HCT116 (cell line): Measurements from ENCODE around the gene LAD1. TPM values are rescaled to one million over a fixed set of nuclear protein-coding genes. Genes with fewer than 3 reads are reported as not detected.

Experiments
- ATAC-seq: fragments of 200-7000 bp; cut with Tn5 transposase; 2 replicates; pipeline ENCODE4 v1.9.1; 2020; ENCODE audit warnings: mild to moderate bottlenecking, moderate library complexity
- BruUV-seq: library from RNA; stranded (reverse); fragments of 400-500 nt; replicated peaks from 2 replicates; lab custom pipeline; 2021; lab: Mats Ljungman, UMichigan
- CTCF ChIA-PET: fragments of 300-600 bp; sonication (Branson Sonifier 250); formaldehyde crosslinking; loops from one replicate; lab custom pipeline; 2021; ENCODE audit warnings: antibody characterized with exemption; lab: Charles Lee
- POLR2A ChIA-PET: fragments of 300-600, 350-600 bp; sonication (Branson Sonifier 250); formaldehyde crosslinking; loops from one replicate; lab custom pipeline; 2021; ENCODE audit warnings: antibody characterized with exemption; lab: Charles Lee
- RAD21 ChIA-PET, 2 experiments: fragments of 300-600 bp; sonication (Branson Sonifier 250); formaldehyde crosslinking; loops; one replicate each; lab custom pipeline; 2023; ENCODE audit warnings: low total read pairs in 2 of 2; ENCODE audit not compliant: uncharacterized antibody in 2 of 2, unreplicated experiment in 2 of 2, low non-redundant PET in 1 of 2; lab: Charles Lee
- DNase-seq: peaks from one replicate; pipeline ENCODE4 v3.0.0-alpha.2; 2010; ENCODE audit warnings: low read depth, low spot score
- H2AFZ ChIP-seq: fragments of 200-600 bp; shearing (Covaris generic), sonication (generic); 2 replicates; pipeline ENCODE4 v1.6.1; 2017; ENCODE audit warnings: low read depth, mixed run types, mixed read lengths, antibody characterized with exemption, low read length; ENCODE audit not compliant: poor library complexity, severe bottlenecking
- H3K27ac ChIP-seq: 2 replicates; pipeline ENCODE4 v1.5.1; 2012; ENCODE audit warnings: low read depth, low read length
- H3K27me3 ChIP-seq: fragments of 200-600 bp; sonication (generic); 2 replicates; pipeline ENCODE4 v1.6.1; 2016; ENCODE audit warnings: mixed run types, low read length, mixed read lengths; ENCODE audit not compliant: insufficient read depth
- H3K36me3 ChIP-seq, 2 experiments: fragments of 200-500 bp in 1 of 2; fragments of 200-600 bp in 1 of 2; sonication (Bioruptor generic) in 1 of 2; sonication (generic) in 1 of 2; 2 replicates each; pipeline versions ENCODE4 v1.5.1 to v1.6.1; 2014 to 2016; ENCODE audit warnings: low read length in 2 of 2, inconsistent platforms in 1 of 2, mixed read lengths in 1 of 2, mixed run types in 1 of 2; ENCODE audit not compliant: insufficient read depth in 2 of 2, control insufficient read depth in 1 of 2
- H3K4me1 ChIP-seq, 2 experiments: fragments of 200-600 bp in 1 of 2; sonication (generic) in 1 of 2; 2 replicates each; pipeline versions ENCODE4 v1.5.1 to v1.6.1; 2012 to 2017; ENCODE audit warnings: low read length in 2 of 2, inconsistent platforms in 1 of 2, mild to moderate bottlenecking in 1 of 2, mixed read lengths in 1 of 2, mixed run types in 1 of 2, moderate library complexity in 1 of 2; ENCODE audit not compliant: insufficient read depth in 2 of 2, control insufficient read depth in 1 of 2
- H3K4me2 ChIP-seq: fragments of 200-600 bp; sonication (generic); 2 replicates; pipeline ENCODE4 v1.6.1; 2017; ENCODE audit warnings: mixed run types, low read length, mixed read lengths
- H3K4me3 ChIP-seq, 2 experiments: fragments of 200-600 bp in 1 of 2; sonication (generic) in 1 of 2; replicated peaks in 1 of 2; 2 replicates each; pipeline ENCODE4 v1.5.1; 2011 to 2016; ENCODE audit warnings: low read length in 2 of 2, control low read depth in 1 of 2, low read depth in 1 of 2, mild to moderate bottlenecking in 1 of 2, mixed read lengths in 1 of 2, mixed run types in 1 of 2
- H3K79me2 ChIP-seq: fragments of 200-600 bp; sonication (generic); 2 replicates; pipeline ENCODE4 v1.6.1; 2017; ENCODE audit warnings: mild to moderate bottlenecking, mixed run types, low read length, moderate library complexity, mixed read lengths; ENCODE audit not compliant: insufficient read depth
- H3K9ac ChIP-seq: fragments of 200-600 bp; sonication (generic); 2 replicates; pipeline ENCODE4 v1.6.1; 2016; ENCODE audit warnings: low read length, mixed read lengths
- H3K9me2 ChIP-seq: fragments of 200-600 bp; sonication (generic), shearing (Covaris generic); 2 replicates; pipeline ENCODE4 v1.6.1; 2017; ENCODE audit warnings: mixed run types, mild to moderate bottlenecking, moderate library complexity; ENCODE audit not compliant: insufficient read depth
- H3K9me3 ChIP-seq, 2 experiments: fragments of 200-500 bp in 1 of 2; fragments of 200-600 bp in 1 of 2; sonication (Bioruptor generic) in 1 of 2; sonication (generic) in 1 of 2; 2 replicates each; pipeline ENCODE4 v1.6.1; 2014 to 2017; ENCODE audit warnings: low read length in 2 of 2, mixed read lengths in 2 of 2, inconsistent platforms in 1 of 2, low read depth in 1 of 2, mild to moderate bottlenecking in 1 of 2, mixed run types in 1 of 2, moderate library complexity in 1 of 2; ENCODE audit not compliant: control insufficient read depth in 1 of 2, insufficient read depth in 1 of 2
- H4K20me1 ChIP-seq: fragments of 200-600 bp; sonication (generic), shearing (Covaris generic); 2 replicates; pipeline ENCODE4 v1.6.1; 2017; ENCODE audit warnings: mixed run types, mild to moderate bottlenecking, moderate library complexity; ENCODE audit not compliant: insufficient read depth
- EGR1 ChIP-seq: IDR thresholded peaks from 2 replicates; pipeline ENCODE4 v1.6.1; 2012; ENCODE audit warnings: low read depth
- EZH2phosphoT487 ChIP-seq: fragments of 200-600 bp; IDR thresholded peaks from 2 replicates; pipeline ENCODE4 v1.6.1; 2018; ENCODE audit warnings: antibody characterized with exemption, borderline replicate concordance
- JUND ChIP-seq: IDR thresholded peaks from 2 replicates; pipeline ENCODE4 v1.6.1; 2012
- POLR2AphosphoS5 ChIP-seq: IDR thresholded peaks from 2 replicates; pipeline ENCODE4 v1.6.1; 2011; ENCODE audit warnings: mild to moderate bottlenecking, low read depth, low read length, moderate library complexity
- YY1 ChIP-seq: IDR thresholded peaks from 2 replicates; pipeline ENCODE4 v1.6.1; 2011; ENCODE audit warnings: low read length, low read depth, moderate library complexity, mild to moderate bottlenecking; ENCODE audit not compliant: insufficient replicate concordance; ENCODE audit errors: extremely low read depth
- ZFX ChIP-seq: fragments of 450-650 bp; IDR thresholded peaks from 2 replicates; pipeline ENCODE4 v1.6.1; 2017
- intact Hi-C: fragments of 100-400 bp; cut with micrococcal nuclease; formaldehyde crosslinking; loops from 2 replicates; pipeline ENCODE4 v1.10.0; 2022
- total RNA-seq: library from RNA; stranded (reverse); gene quantifications from one replicate; pipeline ENCODE4 v1.2.1, GENCODE V29; 2021; ENCODE audit not compliant: unreplicated experiment
- TF ChIP-seq, protein P1 (sequence below): IDR thresholded peaks from 2 replicates; pipeline ENCODE4 v1.6.1; 2012
- TF ChIP-seq, protein P2 (sequence below), 3 experiments: fragments of 200-600 bp in 1 of 3; sonication (generic) in 1 of 3; IDR thresholded peaks in 2 of 3; conservative IDR thresholded peaks in 1 of 3; 2 replicates each; pipeline ENCODE4 v1.5.1; 2012 to 2017; ENCODE audit warnings: low read depth in 2 of 3, low read length in 2 of 3, antibody characterized with exemption in 1 of 3, borderline replicate concordance in 1 of 3, control low read depth in 1 of 3, mild to moderate bottlenecking in 1 of 3, mixed read lengths in 1 of 3, mixed run types in 1 of 3, moderate library complexity in 1 of 3; ENCODE audit not compliant: insufficient read depth in 1 of 3

Gene LAD1
- total RNA-seq, 1 experiment from 2014 or later = 56.1 TPM

DNA sequence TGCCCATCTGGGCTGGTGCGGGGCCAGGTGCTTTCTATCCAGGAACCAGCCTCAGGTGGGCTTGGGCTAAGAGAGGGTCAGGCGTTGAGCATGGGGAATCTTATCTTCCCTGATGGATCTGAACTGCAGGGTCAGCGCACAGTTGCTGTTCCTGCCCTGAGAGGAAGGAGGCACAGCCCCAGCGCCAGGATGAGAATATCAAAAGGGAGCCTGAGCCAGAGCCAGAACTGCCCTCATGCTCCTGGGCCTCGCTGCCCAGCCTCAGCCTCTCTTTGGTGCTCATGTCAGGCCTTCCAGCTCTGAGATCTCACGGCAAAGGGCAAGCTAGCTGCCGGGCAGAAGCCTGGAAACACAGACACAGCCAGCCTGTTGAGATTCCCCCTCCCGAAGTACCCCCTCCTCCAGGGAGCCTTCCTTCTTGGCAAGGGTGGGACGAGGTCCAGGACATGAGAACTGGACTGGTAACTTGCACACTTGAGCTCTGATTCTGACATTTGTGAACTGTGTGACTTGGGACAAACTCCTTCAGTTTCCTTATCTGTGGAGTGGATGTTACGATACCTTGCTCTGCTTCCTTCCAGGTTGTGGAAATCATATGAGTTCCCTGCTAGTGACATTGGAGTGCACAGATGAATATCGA lies 1.2 kb upstream of the LAD1 start:
- H3K4me3 ChIP-seq = peak overlapping the region; percentile 77 to 98
- H3K27ac ChIP-seq = peak overlapping the region; percentile 83
- intact Hi-C loops = no loop called here
- no peak for TF ChIP-seq EZH2phosphoT487
- TF ChIP-seq POLR2AphosphoS5 = no peak
- TF ChIP-seq YY1 = no peak
- TF ChIP-seq, protein P1, sequence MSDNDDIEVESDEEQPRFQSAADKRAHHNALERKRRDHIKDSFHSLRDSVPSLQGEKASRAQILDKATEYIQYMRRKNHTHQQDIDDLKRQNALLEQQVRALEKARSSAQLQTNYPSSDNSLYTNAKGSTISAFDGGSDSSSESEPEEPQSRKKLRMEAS = no peak
- no peak for TF ChIP-seq EGR1
- TF ChIP-seq, protein P2, sequence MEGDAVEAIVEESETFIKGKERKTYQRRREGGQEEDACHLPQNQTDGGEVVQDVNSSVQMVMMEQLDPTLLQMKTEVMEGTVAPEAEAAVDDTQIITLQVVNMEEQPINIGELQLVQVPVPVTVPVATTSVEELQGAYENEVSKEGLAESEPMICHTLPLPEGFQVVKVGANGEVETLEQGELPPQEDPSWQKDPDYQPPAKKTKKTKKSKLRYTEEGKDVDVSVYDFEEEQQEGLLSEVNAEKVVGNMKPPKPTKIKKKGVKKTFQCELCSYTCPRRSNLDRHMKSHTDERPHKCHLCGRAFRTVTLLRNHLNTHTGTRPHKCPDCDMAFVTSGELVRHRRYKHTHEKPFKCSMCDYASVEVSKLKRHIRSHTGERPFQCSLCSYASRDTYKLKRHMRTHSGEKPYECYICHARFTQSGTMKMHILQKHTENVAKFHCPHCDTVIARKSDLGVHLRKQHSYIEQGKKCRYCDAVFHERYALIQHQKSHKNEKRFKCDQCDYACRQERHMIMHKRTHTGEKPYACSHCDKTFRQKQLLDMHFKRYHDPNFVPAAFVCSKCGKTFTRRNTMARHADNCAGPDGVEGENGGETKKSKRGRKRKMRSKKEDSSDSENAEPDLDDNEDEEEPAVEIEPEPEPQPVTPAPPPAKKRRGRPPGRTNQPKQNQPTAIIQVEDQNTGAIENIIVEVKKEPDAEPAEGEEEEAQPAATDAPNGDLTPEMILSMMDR (IDR thresholded peaks at IDR 0.05 in 2 of 3, conservative IDR thresholded peaks at IDR 0.05 in 1 of 3; ENCODE audit: borderline replicate concordance in 1 of 3, insufficient read depth in 1 of 3, low read depth in 2 of 3, low read length in 2 of 3) = no peak
- no peak for TF ChIP-seq ZFX
- no peak for TF ChIP-seq JUND
- BruUV-seq = no TSS peak
- CTCF ChIA-PET = no interaction called here
- no peaks in the 10 kb centered on the region for H3K9me3 ChIP-seq
- peaks cover 30 to 56% of the 10 kb centered on the region in 2 experiments for H3K4me1 ChIP-seq
- no peaks in the 10 kb centered on the region for H3K27me3 ChIP-seq
- H3K79me2 ChIP-seq = peaks cover 40% of the 10 kb centered on the region
- no peak overlapping the region for H2AFZ ChIP-seq
- RAD21 ChIA-PET = no interaction called here
- H3K9me2 ChIP-seq = no peaks in the 10 kb centered on the region
- DNase-seq (no peak), ATAC-seq (no peak)
- H3K36me3 ChIP-seq = peaks cover 0 to 9% of the 10 kb centered on the region in 2 experiments; a peak in 1 of 4 replicates
- H4K20me1 ChIP-seq = no peaks in the 10 kb centered on the region
- H3K9ac ChIP-seq = peak overlapping the region; percentile 98
- POLR2A ChIA-PET = no interaction called here
- H3K4me2 ChIP-seq = peak overlapping the region; percentile 99
